Omental fat pad (tissue), 4 donors: ENCODE measurements around the gene EPHB3. TPM values are rescaled to one million over a fixed set of nuclear protein-coding genes. Genes with fewer than 3 reads are reported as not detected.

ENCODE experiments used
- ATAC-seq: fragments of 150-250 bp; one replicate; pipeline ENCODE4 v1.9.1; 2016; ENCODE audit warnings: mild to moderate bottlenecking, moderate library complexity; ENCODE audit not compliant: low FRiP score
- DNase-seq: peaks from one replicate; pipeline ENCODE4 v3.0.0-alpha.2; 2019; ENCODE audit warnings: low spot score
- total RNA-seq, 4 donors: library from RNA; depleted of rRNA; stranded (reverse); fragments of >200 nt; gene quantifications; one replicate each; pipeline ENCODE4 v1.1.0, GENCODE V29; 2016
- TF ChIP-seq, protein P1 (sequence below), 3 donors: fragments of 450-650 bp; IDR thresholded peaks; one replicate each; pipeline ENCODE4 v1.5.1; 2016 to 2017; ENCODE audit warnings: antibody characterized with exemption in 3 of 3, mild to moderate bottlenecking in 3 of 3, moderate library complexity in 2 of 3

Gene EPHB3
- total RNA-seq, 4 donors from 2014 or later = 0.79 to 3.1 (median 2.1) TPM

- ATAC-seq = no peak
Observed at GRCh38 chr3:184604615-184605290, 43.2 kb downstream of the EPHB3 start.

GRCh38 chr3:184608209-184608608, 46.6 kb downstream of the EPHB3 start:
- no peak for ATAC-seq
- TF ChIP-seq, protein P1, sequence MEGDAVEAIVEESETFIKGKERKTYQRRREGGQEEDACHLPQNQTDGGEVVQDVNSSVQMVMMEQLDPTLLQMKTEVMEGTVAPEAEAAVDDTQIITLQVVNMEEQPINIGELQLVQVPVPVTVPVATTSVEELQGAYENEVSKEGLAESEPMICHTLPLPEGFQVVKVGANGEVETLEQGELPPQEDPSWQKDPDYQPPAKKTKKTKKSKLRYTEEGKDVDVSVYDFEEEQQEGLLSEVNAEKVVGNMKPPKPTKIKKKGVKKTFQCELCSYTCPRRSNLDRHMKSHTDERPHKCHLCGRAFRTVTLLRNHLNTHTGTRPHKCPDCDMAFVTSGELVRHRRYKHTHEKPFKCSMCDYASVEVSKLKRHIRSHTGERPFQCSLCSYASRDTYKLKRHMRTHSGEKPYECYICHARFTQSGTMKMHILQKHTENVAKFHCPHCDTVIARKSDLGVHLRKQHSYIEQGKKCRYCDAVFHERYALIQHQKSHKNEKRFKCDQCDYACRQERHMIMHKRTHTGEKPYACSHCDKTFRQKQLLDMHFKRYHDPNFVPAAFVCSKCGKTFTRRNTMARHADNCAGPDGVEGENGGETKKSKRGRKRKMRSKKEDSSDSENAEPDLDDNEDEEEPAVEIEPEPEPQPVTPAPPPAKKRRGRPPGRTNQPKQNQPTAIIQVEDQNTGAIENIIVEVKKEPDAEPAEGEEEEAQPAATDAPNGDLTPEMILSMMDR (IDR thresholded peaks at IDR 0.05) = no peak
- DNase-seq = no peak

More at GRCh38 chr3:184604615-184605290, 43.2 kb downstream of the EPHB3 start:
- no peak for DNase-seq
- TF ChIP-seq, protein P1 (IDR thresholded peaks at IDR 0.05) = no peak

- TF ChIP-seq, protein P1 (IDR thresholded peaks at IDR 0.05) = no peak
- ATAC-seq = no peak
- DNase-seq = no peak
Observed at GRCh38 chr3:184609476-184610244, 48.1 kb downstream of the EPHB3 start.

- DNase-seq = no peak
- TF ChIP-seq, protein P1 (IDR thresholded peaks at IDR 0.05) = no peak
- ATAC-seq = no peak
Observed at GRCh38 chr3:184610245-184610871, 48.8 kb downstream of the EPHB3 start.

GRCh38 chr3:184611607-184612281, 50.2 kb downstream of the EPHB3 start:
- ATAC-seq (no peak), DNase-seq (no peak)
- TF ChIP-seq, protein P1 (IDR thresholded peaks at IDR 0.05) = no peak

GRCh38 chr3:184615396-184615795, 53.8 kb downstream of the EPHB3 start:
- DNase-seq (no peak), ATAC-seq (no peak)
- TF ChIP-seq, protein P1 (IDR thresholded peaks at IDR 0.05) = no peak
